Limb (tissue), 2 donors: ENCODE data around the gene WWOX.

Experiments
- DNase-seq, 2 donors: peaks; one replicate each; pipeline ENCODE4 v3.0.0-alpha.2; 2016; ENCODE audit errors: extremely low spot score in 2 of 2

The WWOX gene

GRCh38 chr16:79110242-79110641, 1010.8 kb downstream of the WWOX start:
- no peak for DNase-seq

GRCh38 chr16:79110953-79111352, 1011.5 kb downstream of the WWOX start:
- DNase-seq: no peak

GRCh38 chr16:79112462-79112861, 1013.0 kb downstream of the WWOX start:
- DNase-seq: no peak

- no peak for DNase-seq
Measured at GRCh38 chr16:79113826-79114225, 1014.4 kb downstream of the WWOX start.

- no peak for DNase-seq
Measured at GRCh38 chr16:79114759-79115158, 1015.3 kb downstream of the WWOX start.

- DNase-seq: no peak
Measured at GRCh38 chr16:79121906-79122305, 1022.5 kb downstream of the WWOX start.

- DNase-seq: no peak
Measured at GRCh38 chr16:79122343-79122742, 1022.9 kb downstream of the WWOX start.

- no peak for DNase-seq
Measured at GRCh38 chr16:79124016-79124756, 1024.7 kb downstream of the WWOX start.

- no peak for DNase-seq
Measured at GRCh38 chr16:79127766-79128165, 1028.3 kb downstream of the WWOX start.

GRCh38 chr16:79128706-79129105, 1029.3 kb downstream of the WWOX start:
- DNase-seq: no peak

- no peak for DNase-seq
Measured at GRCh38 chr16:79130616-79131015, 1031.2 kb downstream of the WWOX start.

GRCh38 chr16:79131321-79132075, 1032.0 kb downstream of the WWOX start:
- no peak for DNase-seq

- peak in 1 of 2 donors; percentile 50 for DNase-seq
Measured at GRCh38 chr16:79132701-79133100, 1033.2 kb downstream of the WWOX start.

- DNase-seq: no peak
Measured at GRCh38 chr16:79134300-79134699, 1034.8 kb downstream of the WWOX start.

GRCh38 chr16:79136955-79137354, 1037.5 kb downstream of the WWOX start:
- DNase-seq: no peak

- DNase-seq: no peak
Measured at GRCh38 chr16:79137426-79137939, 1038.0 kb downstream of the WWOX start.

GRCh38 chr16:79139799-79140198, 1040.3 kb downstream of the WWOX start:
- no peak for DNase-seq

GRCh38 chr16:79143026-79143425, 1043.6 kb downstream of the WWOX start:
- DNase-seq: no peak

GRCh38 chr16:79150151-79150550, 1050.7 kb downstream of the WWOX start:
- no peak for DNase-seq

- DNase-seq: no peak
Measured at GRCh38 chr16:79150632-79151310, 1051.3 kb downstream of the WWOX start.

GRCh38 chr16:79154086-79154485, 1054.6 kb downstream of the WWOX start:
- no peak for DNase-seq

- no peak for DNase-seq
Measured at GRCh38 chr16:79155471-79155870, 1056.0 kb downstream of the WWOX start.
